Peyer's patch (tissue), 4 donors: Measurements from ENCODE around the gene ZNF326.
"Not testable (repeated sequence)": the region's sequence is repeated elsewhere in the genome, so short reads cannot be mapped to it uniquely, and the experiment has no call there.

Experiments
- CTCF ChIP-seq, 6 experiments: fragments of 450-650 bp in 4 of 6; fragments of 200-600 bp in 2 of 6; sonication (generic) in 1 of 6; IDR thresholded peaks; one replicate each; pipeline ENCODE4 v1.5.1; 2017 to 2019; ENCODE audit warnings: antibody characterized with exemption in 6 of 6, mild to moderate bottlenecking in 3 of 6, moderate library complexity in 1 of 6
- POLR2A ChIP-seq, 2 donors: fragments of 450-650 bp; IDR thresholded peaks; one replicate each; pipeline ENCODE4 v1.5.1; 2017; ENCODE audit warnings: antibody characterized with exemption in 2 of 2, mild to moderate bottlenecking in 2 of 2, moderate library complexity in 2 of 2

GRCh38 chr1:90064109-90064508, 69.2 kb downstream of the ZNF326 start:
- not testable (repeated sequence) for TF ChIP-seq POLR2A, CTCF (IDR thresholded peaks at IDR 0.05)
